IMR-90 (cell line): ENCODE results near the gene ATP6V1D. TPM values are rescaled to one million over a fixed set of nuclear protein-coding genes. Genes with fewer than 3 reads are reported as not detected.

Experiments
- ATAC-seq: fragments of 200-7000 bp; cut with Tn5 transposase; 2 replicates; pipeline ENCODE4 v1.9.1; 2020; ENCODE audit warnings: low read depth, mild to moderate bottlenecking, moderate library complexity
- BruUV-seq: library from RNA; stranded (reverse); fragments of 400-500 nt; replicated peaks from 2 replicates; lab custom pipeline; 2021; lab: Mats Ljungman, UMichigan
- CTCF ChIA-PET: fragments of 300-600 bp; formaldehyde crosslinking; extraction: SDS; loops from one replicate; lab custom pipeline; 2021; ENCODE audit warnings: antibody characterized with exemption; lab: Yijun Ruan, JAX
- POLR2A ChIA-PET: fragments of 300-600 bp; sonication (Branson Sonifier 250); formaldehyde crosslinking; loops from one replicate; lab custom pipeline; 2022; ENCODE audit warnings: antibody characterized with exemption; ENCODE audit not compliant: unreplicated experiment; lab: Charles Lee
- DNase-seq: peaks from one replicate; pipeline ENCODE4 v3.0.0; 2013
- H2AFZ ChIP-seq: replicated peaks from 2 replicates; pipeline ENCODE3; 2013; ENCODE audit warnings: low read length, mild to moderate bottlenecking; ENCODE audit not compliant: poor library complexity
- H2AK5ac ChIP-seq: 2 replicates; pipeline ENCODE4 v1.6.1; 2013; ENCODE audit warnings: low read depth, low read length, inconsistent platforms
- H2AK9ac ChIP-seq: replicated peaks from 2 replicates; pipeline ENCODE3; 2013; ENCODE audit warnings: mild to moderate bottlenecking, low read depth, low read length, moderate library complexity; ENCODE audit not compliant: poor library complexity
- H2BK120ac ChIP-seq: 2 replicates; pipeline ENCODE4 v1.6.1; 2013; ENCODE audit warnings: low read depth, low read length, inconsistent platforms
- H2BK15ac ChIP-seq: 3 replicates; pipeline ENCODE4 v1.6.1; 2013; ENCODE audit warnings: low read depth, low read length, inconsistent platforms
- H2BK20ac ChIP-seq: 2 replicates; pipeline ENCODE4 v1.6.1; 2013; ENCODE audit warnings: low read depth, mild to moderate bottlenecking, inconsistent platforms, low read length, moderate library complexity
- H2BK5ac ChIP-seq: 2 replicates; pipeline ENCODE4 v1.6.1; 2013; ENCODE audit warnings: mild to moderate bottlenecking, low read depth, low read length, inconsistent platforms; ENCODE audit not compliant: poor library complexity, severe bottlenecking
- H3K14ac ChIP-seq: replicated peaks from 2 replicates; pipeline ENCODE4 v1.6.1; 2013; ENCODE audit warnings: low read depth, low read length, inconsistent platforms
- H3K18ac ChIP-seq: 2 replicates; pipeline ENCODE4 v1.6.1; 2013; ENCODE audit warnings: low read depth, low read length, control low read depth
- H3K23ac ChIP-seq: 2 replicates; pipeline ENCODE4 v1.6.1; 2013; ENCODE audit warnings: low read depth, low read length, inconsistent platforms
- H3K27ac ChIP-seq: 2 replicates; pipeline ENCODE4 v1.5.1; 2013; ENCODE audit warnings: mild to moderate bottlenecking, control low read depth, low read length; ENCODE audit not compliant: insufficient read depth
- H3K27me3 ChIP-seq: 2 replicates; pipeline ENCODE4 v1.6.1; 2013; ENCODE audit warnings: low read length; ENCODE audit not compliant: control insufficient read depth, insufficient read depth
- H3K36me3 ChIP-seq: 2 replicates; pipeline ENCODE4 v1.6.1; 2013; ENCODE audit warnings: low read length, mixed read lengths; ENCODE audit not compliant: control insufficient read depth, insufficient read depth
- H3K4ac ChIP-seq: 2 replicates; pipeline ENCODE4 v1.6.1; 2013; ENCODE audit warnings: low read depth, low read length, inconsistent platforms
- H3K4me1 ChIP-seq: 2 replicates; pipeline ENCODE4 v1.6.1; 2013; ENCODE audit warnings: low read length, mixed read lengths; ENCODE audit not compliant: control insufficient read depth, insufficient read depth
- H3K4me2 ChIP-seq: 2 replicates; pipeline ENCODE4 v1.6.1; 2013; ENCODE audit warnings: low read depth, mild to moderate bottlenecking, control low read depth, low read length, moderate library complexity
- H3K4me3 ChIP-seq: 2 replicates; pipeline ENCODE4 v1.5.1; 2013; ENCODE audit warnings: low read depth, mild to moderate bottlenecking, control low read depth, low read length, moderate library complexity; ENCODE audit not compliant: insufficient read depth
- H3K56ac ChIP-seq: 2 replicates; pipeline ENCODE4 v1.6.1; 2013; ENCODE audit warnings: low read length, inconsistent platforms; ENCODE audit not compliant: insufficient read depth; ENCODE audit errors: extremely low read depth
- H3K79me1 ChIP-seq, 2 experiments: 2 replicates each; pipeline ENCODE4 v1.6.1; 2013; ENCODE audit warnings: low read length in 2 of 2, inconsistent platforms in 1 of 2, low read depth in 1 of 2
- H3K9ac ChIP-seq: 2 replicates; pipeline ENCODE4 v1.6.1; 2013; ENCODE audit warnings: low read depth, low read length, control low read depth
- H3K9me1 ChIP-seq: 2 replicates; pipeline ENCODE4 v1.6.1; 2013; ENCODE audit warnings: low read length, inconsistent platforms; ENCODE audit not compliant: insufficient read depth
- H3K9me3 ChIP-seq: 2 replicates; pipeline ENCODE4 v1.6.1; 2013; ENCODE audit warnings: low read length; ENCODE audit not compliant: control insufficient read depth, insufficient read depth
- H4K20me1 ChIP-seq: 2 replicates; pipeline ENCODE4 v1.6.1; 2013; ENCODE audit warnings: low read length, inconsistent platforms; ENCODE audit not compliant: insufficient read depth
- H4K5ac ChIP-seq: 2 replicates; pipeline ENCODE4 v1.6.1; 2013; ENCODE audit warnings: mild to moderate bottlenecking, low read depth, low read length, control low read depth
- H4K8ac ChIP-seq, 2 experiments: 2 replicates each; pipeline ENCODE4 v1.6.1; 2013; ENCODE audit warnings: low read depth in 2 of 2, low read length in 2 of 2, control low read depth in 1 of 2, inconsistent platforms in 1 of 2
- H4K91ac ChIP-seq: 2 replicates; pipeline ENCODE4 v1.6.1; 2013; ENCODE audit warnings: low read depth, low read length, inconsistent platforms; ENCODE audit not compliant: insufficient read depth
- CEBPB ChIP-seq: IDR thresholded peaks from 2 replicates; pipeline ENCODE4 v1.6.1; 2012; ENCODE audit warnings: low read depth, low read length, improper control_type of control experiment
- FOS ChIP-seq: fragments of 150-350 bp; IDR thresholded peaks from 2 replicates; pipeline ENCODE4 v1.6.1; 2016; ENCODE audit warnings: low read depth, low read length
- RCOR1 ChIP-seq: IDR thresholded peaks from 2 replicates; pipeline ENCODE4 v1.6.1; 2012; ENCODE audit warnings: mild to moderate bottlenecking, low read length, improper control_type of control experiment; ENCODE audit not compliant: insufficient replicate concordance
- WGBS, 2 experiments: methylation state at CpG; one replicate each; pipeline versions ENCODE4 v1.1.5 to v1.1.7; 2013; ENCODE audit warnings: missing lambda C conversion rate in 2 of 2; ENCODE audit not compliant: insufficient read length in 1 of 2; ENCODE audit errors: extremely low coverage in 2 of 2; 5-methylcytosine and 5-hydroxymethylcytosine counted together
- dilution Hi-C: fragments of 300-500 bp; cut with HindIII; formaldehyde crosslinking; loops from one replicate; pipeline ENCODE4 v1.14.3; 2018; ENCODE audit warnings: low sequenced_read_pairs; ENCODE audit not compliant: unreplicated experiment
- in situ Hi-C: fragments of 300-500 bp; cut with MboI; formaldehyde crosslinking; loops from 3 replicates; pipeline ENCODE4 v1.14.3; 2019; ENCODE audit warnings: low sequenced_read_pairs, inconsistent platforms, mixed read lengths
- intact Hi-C: fragments of 100-400 bp; cut with micrococcal nuclease; formaldehyde crosslinking; loops from 2 replicates; pipeline ENCODE4 v1.10.0; 2022
- polyA plus RNA-seq, 3 experiments: library from polyadenylated mRNA; depleted of rRNA; stranded (reverse); fragments of >200 nt; gene quantifications; 2 replicates each; pipeline ENCODE4 v1.2.3, GENCODE V29; 2012; ENCODE audit warnings: low replicate concordance in 1 of 3
- total RNA-seq: library from RNA; depleted of rRNA; stranded (reverse); fragments of >200 nt; gene quantifications from 2 replicates; pipeline ENCODE4 v1.2.3, GENCODE V29; 2012

Gene ATP6V1D
- total and polyA plus RNA-seq, 2 of the 4 experiments (the other 2 are of a cell fraction) = 54.5 to 113 TPM

- peaks cover 39% of the 10 kb centered on the region for H3K36me3 ChIP-seq
- no peak overlapping the region for H2BK120ac ChIP-seq
- no peak overlapping the region for H3K4me2 ChIP-seq
- H3K27me3 ChIP-seq = no peaks in the 10 kb centered on the region
- no peak for TF ChIP-seq RCOR1
- TF ChIP-seq CEBPB = no peak
- peak; percentile 27; the same call in 1 of the 2 replicates for TF ChIP-seq FOS
- WGBS, 2 experiments = no CpG with 5 or more reads among the region's 5 CpGs
- H2BK20ac ChIP-seq = no peak overlapping the region
- no peak overlapping the region for H4K5ac ChIP-seq
- no peaks in the 10 kb centered on the region for H3K9me3 ChIP-seq
- H2BK15ac ChIP-seq = no peak overlapping the region
- H2AK9ac ChIP-seq = no peak overlapping the region
- ChIA-PET CTCF (interaction anchor here (0.9 kb wide), 1 partner anchor 11 kb away, joined by 5 read pairs; the partner anchor contains the start of gene ATP6V1D), POLR2A (no interaction called here)
- no peak overlapping the region for H3K56ac ChIP-seq
- in situ Hi-C loops = no loop called here
- H4K8ac ChIP-seq = no peak overlapping the region
- H3K4me1 ChIP-seq = peaks cover 2% of the 10 kb centered on the region; the same call in 1 of the 2 replicates
- peaks cover 4% of the 10 kb centered on the region; the same call in 1 of the 2 replicates for H3K9me1 ChIP-seq
- no peak overlapping the region for H3K4ac ChIP-seq
- H3K18ac ChIP-seq = no peak overlapping the region
- dilution Hi-C loops = no loop called here
- H3K23ac ChIP-seq = no peak overlapping the region
- H3K79me1 ChIP-seq = peaks cover 8 to 37% of the 10 kb centered on the region in 2 experiments
- intact Hi-C loops = no loop called here
- no peak overlapping the region for H4K91ac ChIP-seq
- DNase-seq = peak; percentile 26
- peaks cover 20% of the 10 kb centered on the region for H4K20me1 ChIP-seq
- no peak overlapping the region for H3K9ac ChIP-seq
- no peak; the same call in 1 of the 2 replicates for ATAC-seq
- no TSS peak for BruUV-seq
- H2BK5ac ChIP-seq = no peak overlapping the region
- H2AFZ ChIP-seq = no peak overlapping the region
- H3K4me3 ChIP-seq = no peak overlapping the region
- no peak overlapping the region for H3K14ac ChIP-seq
- H3K27ac ChIP-seq = no peak overlapping the region
- H2AK5ac ChIP-seq = no peak overlapping the region
Measured at GRCh38 chr14:67370830-67371229, 11.2 kb upstream of the ATP6V1D start.
